Gastrocnemius medialis (tissue), 4 donors: ENCODE results near the gene CDK14.

Source experiments
- CTCF ChIP-seq, 5 experiments: fragments of 450-650 bp in 3 of 5; fragments of 200-600 bp in 2 of 5; sonication (generic) in 2 of 5; IDR thresholded peaks in 4 of 5; conservative IDR thresholded peaks in 1 of 5; 1 replicate in 4 of 5; 2 replicates in 1 of 5; pipeline ENCODE4 v1.5.1; 2016 to 2019; ENCODE audit warnings: antibody characterized with exemption in 5 of 5, mild to moderate bottlenecking in 3 of 5, moderate library complexity in 3 of 5
- POLR2A ChIP-seq, 2 donors: fragments of 450-650 bp; IDR thresholded peaks; one replicate each; pipeline ENCODE4 v1.6.1; 2017; ENCODE audit warnings: antibody characterized with exemption in 2 of 2, mild to moderate bottlenecking in 2 of 2, moderate library complexity in 2 of 2

GRCh38 chr7:90838799-90839198, 242.7 kb downstream of the CDK14 start:
- TF ChIP-seq CTCF (IDR thresholded peaks at IDR 0.05 in 4 of 5, conservative IDR thresholded peaks at IDR 0.05 in 1 of 5) (no peak), POLR2A (IDR thresholded peaks at IDR 0.05) (no peak)
